SK-N-SH (cell line): ENCODE results near the gene SERBP1. TPM values are rescaled to one million over a fixed set of nuclear protein-coding genes. Genes with fewer than 3 reads are reported as not detected.
A peak's percentile ranks its signal among the peaks of the same experiment; 100 is the strongest.

Source experiments
- CTCF ChIA-PET: fragments of 300-600, 350-600 bp; formaldehyde crosslinking; extraction: SDS; loops from one replicate; lab custom pipeline; 2021; lab: Yijun Ruan, JAX
- POLR2A ChIA-PET: fragments of 350-600 bp; sonication (Branson Sonifier 250); formaldehyde crosslinking; extraction: SDS; loops from one replicate; lab custom pipeline; 2020; ENCODE audit warnings: antibody characterized with exemption, inconsistent platforms; lab: Yijun Ruan, JAX
- DNase-seq: peaks from one replicate; pipeline ENCODE4 v3.0.0; 2012
- H2AFZ ChIP-seq: fragments of 200-600 bp; sonication (generic); 2 replicates; pipeline ENCODE4 v1.8.1; 2016; ENCODE audit warnings: antibody characterized with exemption, mild to moderate bottlenecking, low read depth
- H3F3A ChIP-seq: fragments of 200-600 bp; sonication (generic); replicated peaks from 2 replicates; pipeline ENCODE3; 2016; ENCODE audit warnings: antibody characterized with exemption, mild to moderate bottlenecking; ENCODE audit not compliant: insufficient read depth
- H3K27ac ChIP-seq, 2 experiments: fragments of 200-500 bp in 1 of 2; fragments of 200-600 bp in 1 of 2; sonication (Bioruptor generic) in 1 of 2; sonication (generic), shearing (Covaris generic) in 1 of 2; 2 replicates each; pipeline versions ENCODE4 v1.5.1 to v1.6.1; 2014 to 2016; ENCODE audit warnings: low read depth in 2 of 2, inconsistent platforms in 1 of 2, low read length in 1 of 2, mild to moderate bottlenecking in 1 of 2, mixed read lengths in 1 of 2
- H3K27me3 ChIP-seq: fragments of 200-600 bp; sonication (generic), shearing (Covaris generic); 2 replicates; pipeline ENCODE4 v1.6.1; 2016; ENCODE audit warnings: mixed run types; ENCODE audit not compliant: insufficient read depth
- H3K36me3 ChIP-seq, 2 experiments: fragments of 200-500 bp in 1 of 2; fragments of 200-600 bp in 1 of 2; sonication (Bioruptor generic) in 1 of 2; sonication (generic) in 1 of 2; replicated peaks in 1 of 2; 2 replicates each; pipeline versions ENCODE3 to v1.5.1; 2014 to 2016; ENCODE audit warnings: low read length in 1 of 2, mild to moderate bottlenecking in 1 of 2; ENCODE audit not compliant: insufficient read depth in 2 of 2, control insufficient read depth in 1 of 2
- H3K4me1 ChIP-seq, 2 experiments: fragments of 200-500 bp in 1 of 2; fragments of 200-600 bp in 1 of 2; sonication (Bioruptor generic) in 1 of 2; sonication (generic), shearing (Covaris generic) in 1 of 2; 2 replicates each; pipeline versions ENCODE4 v1.5.1 to v1.6.1; 2014 to 2016; ENCODE audit warnings: low read depth in 1 of 2, low read length in 1 of 2, mixed run types in 1 of 2; ENCODE audit not compliant: insufficient read depth in 2 of 2, control insufficient read depth in 1 of 2
- H3K4me2 ChIP-seq: fragments of 200-600 bp; sonication (generic), shearing (Covaris generic); 2 replicates; pipeline ENCODE4 v1.6.1; 2017; ENCODE audit warnings: mixed run types
- H3K4me3 ChIP-seq, 2 experiments: fragments of 200-500 bp in 1 of 2; fragments of 200-600 bp in 1 of 2; sonication (Bioruptor generic) in 1 of 2; sonication (generic), shearing (Covaris generic) in 1 of 2; 2 replicates each; pipeline versions ENCODE4 v1.5.1 to v1.8.1; 2014 to 2016; ENCODE audit warnings: low read depth in 2 of 2, inconsistent platforms in 1 of 2, low read length in 1 of 2, mild to moderate bottlenecking in 1 of 2, mixed read lengths in 1 of 2, moderate library complexity in 1 of 2
- H3K79me2 ChIP-seq: fragments of 200-600 bp; sonication (generic); 2 replicates; pipeline ENCODE4 v1.8.1; 2017; ENCODE audit warnings: mild to moderate bottlenecking; ENCODE audit not compliant: insufficient read depth
- H3K9ac ChIP-seq: fragments of 200-600 bp; sonication (generic); 2 replicates; pipeline ENCODE4 v1.6.1; 2017; ENCODE audit warnings: mixed run types
- H3K9me2 ChIP-seq: fragments of 200-600 bp; sonication (generic); 2 replicates; pipeline ENCODE4 v1.6.1; 2017; ENCODE audit warnings: mixed run types
- H3K9me3 ChIP-seq: fragments of 200-600 bp; sonication (generic); 2 replicates; pipeline ENCODE4 v1.6.1; 2017; ENCODE audit warnings: mixed run types, mild to moderate bottlenecking, moderate library complexity
- H4K20me1 ChIP-seq: fragments of 200-600 bp; sonication (generic); 2 replicates; pipeline ENCODE4 v1.6.1; 2017; ENCODE audit warnings: mild to moderate bottlenecking, mixed run types; ENCODE audit not compliant: insufficient read depth
- EZH2phosphoT487 ChIP-seq: fragments of 200-600 bp; sonication (generic); IDR thresholded peaks from 2 replicates; pipeline ENCODE4 v1.6.1; 2017; ENCODE audit warnings: low read depth, mixed run types, mild to moderate bottlenecking, antibody characterized with exemption, moderate library complexity, borderline replicate concordance
- FOSL2 ChIP-seq: IDR thresholded peaks from 2 replicates; pipeline ENCODE4 v1.4.0; 2012; ENCODE audit warnings: low read depth, mild to moderate bottlenecking, moderate library complexity, borderline replicate concordance
- MEF2A ChIP-seq: IDR thresholded peaks from 2 replicates; pipeline ENCODE4 v1.4.0; 2012; ENCODE audit warnings: low read depth, borderline replicate concordance
- MXI1 ChIP-seq: IDR thresholded peaks from 2 replicates; pipeline ENCODE4 v1.6.1; 2012; ENCODE audit warnings: mild to moderate bottlenecking, low read depth, low read length, improper control_type of control experiment
- RCOR1 ChIP-seq: fragments of 150-350 bp; IDR thresholded peaks from 2 replicates; pipeline ENCODE4 v1.6.1; 2017; ENCODE audit warnings: antibody characterized with exemption, low read length
- SIN3A ChIP-seq: IDR thresholded peaks from 2 replicates; pipeline ENCODE4 v1.6.1; 2012; ENCODE audit warnings: low read depth, mild to moderate bottlenecking, low read length, moderate library complexity, borderline replicate concordance
- TCF12 ChIP-seq: IDR thresholded peaks from 2 replicates; pipeline ENCODE4 v1.4.0; 2012
- TEAD4 ChIP-seq: IDR thresholded peaks from 2 replicates; pipeline ENCODE4 v1.4.0; 2012; ENCODE audit warnings: mild to moderate bottlenecking, borderline replicate concordance; ENCODE audit not compliant: insufficient read depth
- YY1 ChIP-seq: IDR thresholded peaks from 2 replicates; pipeline ENCODE4 v1.4.0; 2012; ENCODE audit warnings: low read depth, mild to moderate bottlenecking
- WGBS: methylation state at CpG from one replicate; pipeline ENCODE4 v1.1.6; 2017; ENCODE audit warnings: low lambda C conversion rate; 5-methylcytosine and 5-hydroxymethylcytosine counted together
- polyA plus RNA-seq, 3 experiments: library from polyadenylated mRNA; depleted of rRNA; stranded (reverse); fragments of >200 nt; gene quantifications; 2 replicates each; pipeline ENCODE4 v1.2.3, GENCODE V29; 2012

SERBP1 gene
- polyA plus RNA-seq, 1 of the 3 experiments (the other 2 are of a cell fraction): 194 TPM

- peaks cover 16 to 17% of the 10 kb centered on the region in 2 experiments for H3K36me3 ChIP-seq
- DNase-seq: no peak
- peaks cover 39% of the 10 kb centered on the region for H3K79me2 ChIP-seq
- no peaks in the 10 kb centered on the region for H3K27me3 ChIP-seq
- peak overlapping the region; percentile 80 to 97 for H3K27ac ChIP-seq
- H3K4me2 ChIP-seq: peak overlapping the region; percentile 94
- peak overlapping the region; percentile 89 for H2AFZ ChIP-seq
- TF ChIP-seq FOSL2 (no peak), TEAD4 (no peak), SIN3A (no peak), TCF12 (no peak), RCOR1 (no peak), MXI1 (peak; percentile 2; the same call in 1 of the 2 replicates), MEF2A (no peak), YY1 (no peak)
- peaks cover 15% of the 10 kb centered on the region for H3F3A ChIP-seq
- no peaks in the 10 kb centered on the region for H3K9me3 ChIP-seq
- H4K20me1 ChIP-seq: peaks cover 35% of the 10 kb centered on the region
- peak overlapping the region; percentile 96 to 97 for H3K4me3 ChIP-seq
- POLR2A ChIA-PET: interaction anchor here (0.7 to 2.6 kb wide), 4 partner anchors 10 to 255 kb away, joined by 3 to 6 read pairs (median 4); no protein-coding TSS in a partner anchor
- H3K9ac ChIP-seq: peak overlapping the region; percentile 70
- no peaks in the 10 kb centered on the region for H3K9me2 ChIP-seq
- CTCF ChIA-PET: interaction anchor here (0.7 to 1.9 kb wide), 2 partner anchors 11 to 69 kb away, joined by 3 to 9 read pairs; no protein-coding TSS in a partner anchor
- peaks cover 0 to 21% of the 10 kb centered on the region in 2 experiments; a peak in 3 of 4 replicates for H3K4me1 ChIP-seq
- WGBS: 28% methylated on average over 12 of the region's 12 CpGs
Observed at GRCh38 chr1:67431156-67431765, 1.1 kb upstream of the SERBP1 start.

- Histone ChIP-seq H2AFZ (peak overlapping the region; percentile 72), H3K9ac (peak overlapping the region; percentile 95), H3K9me3 (no peaks in the 10 kb centered on the region), H4K20me1 (peaks cover 49% of the 10 kb centered on the region), H3K4me2 (peak overlapping the region; percentile 96), H3K79me2 (peaks cover 54% of the 10 kb centered on the region)
- CTCF ChIA-PET: interaction anchor here (1.2 to 3.6 kb wide), 4 partner anchors 10 to 159 kb away, joined by 3 to 15 read pairs (median 5); no protein-coding TSS in a partner anchor
- POLR2A ChIA-PET: interaction anchor here (0.6 to 2.6 kb wide), 6 partner anchors 11 to 500 kb away, joined by 3 to 5 read pairs (median 3); partner anchors contain the start of gene SLC35D1
- TF ChIP-seq EZH2phosphoT487 (no peak), TEAD4 (0 out of 2 replicates have a peak, but pooled peaks have one; percentile 12)
- TF ChIP-seq, all 33 proteins: peak for 1
- H3K4me3 ChIP-seq: peak overlapping the region; percentile 96 to 97
- under 1% methylated on average over 40 of the region's 69 CpGs for WGBS
- peaks cover 15% of the 10 kb centered on the region for H3F3A ChIP-seq
- peak overlapping the region; percentile 67 to 80 for H3K27ac ChIP-seq
- no peaks in the 10 kb centered on the region for H3K9me2 ChIP-seq
- H3K36me3 ChIP-seq: peaks cover 29 to 32% of the 10 kb centered on the region in 2 experiments
- H3K27me3 ChIP-seq: no peaks in the 10 kb centered on the region
- peaks cover 0 to 22% of the 10 kb centered on the region in 2 experiments; a peak in 3 of 4 replicates for H3K4me1 ChIP-seq
- peak; percentile 38 for DNase-seq
Observed at GRCh38 chr1:67429528-67430357, 459 bp downstream of the SERBP1 start.
